WTC11 (cell line): ENCODE measurements around the gene TELO2. TPM values are rescaled to one million over a fixed set of nuclear protein-coding genes. Genes with fewer than 3 reads are reported as not detected.

Experiments
- ATAC-seq: fragments of 200-7000 bp; cut with Tn5 transposase; 2 replicates; pipeline ENCODE4 v1.10.0; 2021; ENCODE audit warnings: mild to moderate bottlenecking, moderate library complexity
- CTCF ChIA-PET: fragments of 300-600 bp; sonication (Branson Sonifier 250); formaldehyde crosslinking; loops from one replicate; lab custom pipeline; 2021; ENCODE audit warnings: antibody characterized with exemption; lab: Charles Lee
- POLR2A ChIA-PET: fragments of 350-600 bp; sonication (Branson Sonifier 250); formaldehyde crosslinking; loops from one replicate; lab custom pipeline; 2021; ENCODE audit warnings: antibody characterized with exemption; lab: Charles Lee
- DNase-seq: peaks from one replicate; pipeline ENCODE4 v3.0.0; 2021; ENCODE audit warnings: low spot score
- H3K27ac Mint-ChIP-seq: 2 replicates; pipeline ENCODE4 v1.8.0; 2021; ENCODE audit warnings: mixed read lengths
- H3K27me3 Mint-ChIP-seq: 2 replicates; pipeline ENCODE4 v1.8.0; 2021; ENCODE audit warnings: low read depth, mild to moderate bottlenecking, moderate library complexity, mixed read lengths
- H3K36me3 Mint-ChIP-seq: 2 replicates; pipeline ENCODE4 v1.8.0; 2021; ENCODE audit warnings: mixed read lengths
- H3K4me1 Mint-ChIP-seq: 2 replicates; pipeline ENCODE4 v1.8.0; 2022; ENCODE audit warnings: mixed read lengths
- H3K4me3 Mint-ChIP-seq: 2 replicates; pipeline ENCODE4 v1.8.0; 2021; ENCODE audit warnings: mild to moderate bottlenecking, moderate library complexity, mixed read lengths
- H3K9me3 Mint-ChIP-seq: 2 replicates; pipeline ENCODE4 v1.8.0; 2021; ENCODE audit warnings: mixed read lengths
- ATF6 ChIP-seq: sonication (generic); formaldehyde crosslinking; IDR thresholded peaks from 2 replicates; pipeline ENCODE4 v1.8.1; 2023; ENCODE audit warnings: mild to moderate bottlenecking, missing genetic modification reagents
- CBFB ChIP-seq: sonication (generic); formaldehyde crosslinking; IDR thresholded peaks from 2 replicates; pipeline ENCODE4 v1.8.1; 2022; ENCODE audit warnings: mild to moderate bottlenecking, low read depth, missing genetic modification reagents
- E2F4 ChIP-seq: sonication (generic); formaldehyde crosslinking; IDR thresholded peaks from 2 replicates; pipeline ENCODE4 v1.8.1; 2022; ENCODE audit warnings: low read depth, mild to moderate bottlenecking, moderate library complexity, missing genetic modification reagents, borderline replicate concordance
- E2F5 ChIP-seq: sonication (generic); formaldehyde crosslinking; IDR thresholded peaks from 2 replicates; pipeline ENCODE4 v1.8.1; 2022; ENCODE audit warnings: mild to moderate bottlenecking, moderate library complexity, missing genetic modification reagents
- KAT7 ChIP-seq: sonication (generic); formaldehyde crosslinking; IDR thresholded peaks from 2 replicates; pipeline ENCODE4 v1.8.1; 2023; ENCODE audit warnings: missing genetic modification reagents, mild to moderate bottlenecking, borderline replicate concordance
- NFATC4 ChIP-seq: fragments of 250-450 bp; sonication (Bioruptor Pico); IDR thresholded peaks from 2 replicates; pipeline ENCODE4 v1.9.0; 2021; ENCODE audit warnings: mild to moderate bottlenecking
- NR1H2 ChIP-seq: sonication (generic); formaldehyde crosslinking; IDR thresholded peaks from 2 replicates; pipeline ENCODE4 v1.9.0; 2021; ENCODE audit warnings: mild to moderate bottlenecking, moderate library complexity, missing genetic modification reagents
- NR3C1 ChIP-seq: sonication (generic); formaldehyde crosslinking; conservative IDR thresholded peaks from 2 replicates; pipeline ENCODE4 v1.8.1; 2023; ENCODE audit warnings: low read depth, mild to moderate bottlenecking, missing genetic modification reagents
- RELA ChIP-seq: sonication (generic); formaldehyde crosslinking; IDR thresholded peaks from 2 replicates; pipeline ENCODE4 v1.8.1; 2022; ENCODE audit warnings: missing genetic modification reagents, mild to moderate bottlenecking, borderline replicate concordance
- RORB ChIP-seq: fragments of 250-450 bp; sonication (Bioruptor Pico); IDR thresholded peaks from 2 replicates; pipeline ENCODE4 v1.9.0; 2021; ENCODE audit warnings: mild to moderate bottlenecking
- SMAD4 ChIP-seq: sonication (generic); formaldehyde crosslinking; IDR thresholded peaks from 2 replicates; pipeline ENCODE4 v1.8.0; 2022; ENCODE audit warnings: mild to moderate bottlenecking, missing genetic modification reagents
- TCF7 ChIP-seq: sonication (generic); formaldehyde crosslinking; IDR thresholded peaks from 2 replicates; pipeline ENCODE4 v1.8.0; 2022; ENCODE audit warnings: mild to moderate bottlenecking, low read depth, missing genetic modification reagents, moderate library complexity
- TEAD1 ChIP-seq: sonication (generic); formaldehyde crosslinking; IDR thresholded peaks from 2 replicates; pipeline ENCODE4 v1.8.0; 2022; ENCODE audit warnings: mild to moderate bottlenecking, missing genetic modification reagents
- TP53 ChIP-seq: sonication (generic); formaldehyde crosslinking; IDR thresholded peaks from 2 replicates; pipeline ENCODE4 v1.8.1; 2023; ENCODE audit warnings: mild to moderate bottlenecking, missing genetic modification reagents
- ZNF138 ChIP-seq: sonication (generic); formaldehyde crosslinking; conservative IDR thresholded peaks from 2 replicates; pipeline ENCODE4 v1.8.1; 2022; ENCODE audit warnings: mild to moderate bottlenecking, moderate library complexity, missing genetic modification reagents
- ZNF263 ChIP-seq: sonication (generic); formaldehyde crosslinking; IDR thresholded peaks from 2 replicates; pipeline ENCODE4 v1.8.1; 2022; ENCODE audit warnings: low read depth, mild to moderate bottlenecking, moderate library complexity, missing genetic modification reagents
- ZNF396 ChIP-seq: fragments of 250-450 bp; sonication (Bioruptor Pico); IDR thresholded peaks from 2 replicates; pipeline ENCODE4 v1.8.0; 2021; ENCODE audit warnings: mild to moderate bottlenecking, moderate library complexity, borderline replicate concordance
- ZNF416 ChIP-seq: fragments of 250-450 bp; sonication (Bioruptor Pico); IDR thresholded peaks from 2 replicates; pipeline ENCODE4 v1.9.0; 2021; ENCODE audit warnings: mild to moderate bottlenecking, inconsistent platforms
- ZNF425 ChIP-seq: fragments of 250-450 bp; sonication (Bioruptor Pico); conservative IDR thresholded peaks from 2 replicates; pipeline ENCODE4 v1.9.0; 2021; ENCODE audit warnings: mild to moderate bottlenecking
- ZNF512 ChIP-seq: sonication (generic); formaldehyde crosslinking; IDR thresholded peaks from 2 replicates; pipeline ENCODE4 v1.8.1; 2022; ENCODE audit warnings: missing genetic modification reagents, borderline replicate concordance
- total RNA-seq: library from RNA; stranded (reverse); gene quantifications from 3 replicates; pipeline ENCODE4 v1.2.3, GENCODE V29; 2021

The TELO2 gene
- total RNA-seq, 1 experiment from 2014 or later, result 86.7 TPM

GRCh38 chr16:1470481-1471251 lies 22.5 kb upstream of the TELO2 start:
- POLR2A ChIA-PET, result interaction anchor here (0.8 to 0.9 kb wide), 2 partner anchors 50 to 300 kb away, joined by 3 read pairs; partner anchors contain the start of gene UQCC4
- DNase-seq (no peak), ATAC-seq (no peak)
- CTCF ChIA-PET, result interaction anchor here (1.6 kb wide), 1 partner anchor 40 kb away, joined by 3 read pairs; no protein-coding TSS in a partner anchor
- Mint-ChIP-seq H3K9me3 (no peaks in the 10 kb centered on the region), H3K4me1 (peaks cover 6% of the 10 kb centered on the region), H3K36me3 (no peaks in the 10 kb centered on the region), H3K4me3 (no peak overlapping the region), H3K27ac (peak overlapping the region; percentile 74), H3K27me3 (no peaks in the 10 kb centered on the region)
- TF ChIP-seq TCF7 (no peak), ATF6 (CRISPR knock-in tag) (no peak)

- POLR2A ChIA-PET, result interaction anchor here (0.8 to 0.9 kb wide), 2 partner anchors 51 to 299 kb away, joined by 3 read pairs; partner anchors contain the start of gene UQCC4
- CTCF ChIA-PET, result interaction anchor here (1.0 to 1.6 kb wide), 2 partner anchors 21 to 39 kb away, joined by 3 read pairs; partner anchors contain the start of gene TELO2
- Mint-ChIP-seq H3K9me3 (no peaks in the 10 kb centered on the region), H3K36me3 (no peaks in the 10 kb centered on the region), H3K27me3 (no peaks in the 10 kb centered on the region), H3K4me3 (no peak overlapping the region), H3K27ac (no peak overlapping the region), H3K4me1 (peaks cover 9% of the 10 kb centered on the region)
- DNase-seq, result no peak
- TF ChIP-seq ATF6 (CRISPR knock-in tag) (no peak), NR1H2 (CRISPR knock-in tag) (no peak), RELA (CRISPR knock-in tag) (no peak), CBFB (no peak), ZNF263 (CRISPR knock-in tag) (no peak), ZNF138 (CRISPR knock-in tag) (no peak), E2F5 (CRISPR knock-in tag) (no peak), E2F4 (CRISPR knock-in tag) (no peak)
- ATAC-seq, result no peak
These were observed 21.5 kb upstream of the TELO2 start for GRCh38 chr16:1471569-1472194.

- TF ChIP-seq ZNF396 (CRISPR knock-in tag), result no peak
- no peak for TF ChIP-seq RORB (CRISPR knock-in tag)
- TF ChIP-seq ZNF425 (CRISPR knock-in tag), result no peak
- no peak for TF ChIP-seq ZNF138 (CRISPR knock-in tag)
- no peak for TF ChIP-seq ZNF416
- no peak for TF ChIP-seq NFATC4 (CRISPR knock-in tag)
- no peak for TF ChIP-seq CBFB
- no peak for TF ChIP-seq ZNF512
- TF ChIP-seq NR3C1 (CRISPR knock-in tag), result no peak
- no peak for TF ChIP-seq KAT7 (CRISPR knock-in tag)
- no peak for TF ChIP-seq SMAD4 (CRISPR knock-in tag)
- no peak for TF ChIP-seq TEAD1 (CRISPR knock-in tag)
- no peak for TF ChIP-seq TP53
- POLR2A ChIA-PET, result no interaction called here
- no peaks in the 10 kb centered on the region for H3K36me3 Mint-ChIP-seq
These were observed 20.2 kb upstream of the TELO2 start for GRCh38 chr16:1472974-1473373.

More at GRCh38 chr16:1472974-1473373, 20.2 kb upstream of the TELO2 start:
- H3K27ac Mint-ChIP-seq, result peak overlapping the region; percentile 57; the same call in 1 of the 2 replicates
- H3K27me3 Mint-ChIP-seq, result peaks cover 5% of the 10 kb centered on the region
- H3K4me3 Mint-ChIP-seq, result peak overlapping the region; percentile 47
- peaks cover 9% of the 10 kb centered on the region for H3K9me3 Mint-ChIP-seq
- H3K4me1 Mint-ChIP-seq, result peaks cover 9% of the 10 kb centered on the region
- ATAC-seq, result no peak
- no peak for DNase-seq
- CTCF ChIA-PET, result no interaction called here
